Gastroesophageal sphincter (tissue), 3 donors: ENCODE results near the gene PRKAR1B.

ENCODE experiments used
- EP300 ChIP-seq: sonication (generic); formaldehyde crosslinking; IDR thresholded peaks from one replicate; pipeline ENCODE4 v1.6.1; 2017; ENCODE audit warnings: antibody characterized with exemption, mild to moderate bottlenecking
- POLR2A ChIP-seq, 2 donors: fragments of 450-650 bp; IDR thresholded peaks; one replicate each; pipeline ENCODE4 v1.6.1; 2017; ENCODE audit warnings: antibody characterized with exemption in 2 of 2, mild to moderate bottlenecking in 2 of 2, moderate library complexity in 1 of 2
- POLR2AphosphoS5 ChIP-seq: sonication (generic); formaldehyde crosslinking; IDR thresholded peaks from one replicate; pipeline ENCODE4 v1.6.1; 2017; ENCODE audit warnings: antibody characterized with exemption
- TF ChIP-seq, protein P1 (sequence below), 4 experiments: fragments of 200-600 bp in 2 of 4; fragments of 450-650 bp in 2 of 4; sonication (generic) in 1 of 4; IDR thresholded peaks; one replicate each; pipeline ENCODE4 v1.5.1; 2017 to 2019; ENCODE audit warnings: antibody characterized with exemption in 4 of 4, mild to moderate bottlenecking in 2 of 4, moderate library complexity in 2 of 4

DNA sequence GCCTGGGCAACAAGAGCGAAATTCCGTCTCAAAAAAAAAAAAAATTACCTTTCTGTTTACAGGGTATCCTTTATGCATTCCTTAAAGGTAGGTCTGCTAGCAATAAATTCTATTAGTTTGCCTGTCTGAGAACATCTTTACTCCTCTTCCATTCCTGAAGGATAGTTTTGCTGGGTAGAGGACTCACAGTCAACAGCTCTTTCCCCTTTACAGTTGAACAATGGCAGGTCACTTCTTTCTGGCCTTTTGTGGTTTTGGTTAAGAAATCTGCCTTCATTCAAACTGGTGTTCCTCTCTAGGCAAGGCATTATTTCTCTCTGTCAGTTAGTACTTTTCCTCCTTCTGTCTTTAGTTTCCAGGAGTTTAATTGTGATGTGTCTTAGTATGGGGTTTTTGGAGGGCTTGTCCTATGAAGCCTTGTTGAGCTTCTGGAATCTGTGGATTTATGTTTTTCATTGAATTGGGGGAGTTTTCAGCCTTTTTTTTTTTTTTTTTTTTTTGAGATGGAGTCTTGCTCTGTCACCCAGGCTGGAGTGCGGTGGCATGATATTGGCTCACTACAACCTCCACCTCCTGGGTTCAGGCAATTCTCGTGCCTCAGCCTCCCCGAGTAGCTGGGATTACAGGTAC, 5.3 kb downstream of the PRKAR1B start:
- TF ChIP-seq, protein P1, sequence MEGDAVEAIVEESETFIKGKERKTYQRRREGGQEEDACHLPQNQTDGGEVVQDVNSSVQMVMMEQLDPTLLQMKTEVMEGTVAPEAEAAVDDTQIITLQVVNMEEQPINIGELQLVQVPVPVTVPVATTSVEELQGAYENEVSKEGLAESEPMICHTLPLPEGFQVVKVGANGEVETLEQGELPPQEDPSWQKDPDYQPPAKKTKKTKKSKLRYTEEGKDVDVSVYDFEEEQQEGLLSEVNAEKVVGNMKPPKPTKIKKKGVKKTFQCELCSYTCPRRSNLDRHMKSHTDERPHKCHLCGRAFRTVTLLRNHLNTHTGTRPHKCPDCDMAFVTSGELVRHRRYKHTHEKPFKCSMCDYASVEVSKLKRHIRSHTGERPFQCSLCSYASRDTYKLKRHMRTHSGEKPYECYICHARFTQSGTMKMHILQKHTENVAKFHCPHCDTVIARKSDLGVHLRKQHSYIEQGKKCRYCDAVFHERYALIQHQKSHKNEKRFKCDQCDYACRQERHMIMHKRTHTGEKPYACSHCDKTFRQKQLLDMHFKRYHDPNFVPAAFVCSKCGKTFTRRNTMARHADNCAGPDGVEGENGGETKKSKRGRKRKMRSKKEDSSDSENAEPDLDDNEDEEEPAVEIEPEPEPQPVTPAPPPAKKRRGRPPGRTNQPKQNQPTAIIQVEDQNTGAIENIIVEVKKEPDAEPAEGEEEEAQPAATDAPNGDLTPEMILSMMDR (IDR thresholded peaks at IDR 0.05) = no peak
- TF ChIP-seq EP300 (no peak), POLR2AphosphoS5 (no peak), POLR2A (IDR thresholded peaks at IDR 0.05) (no peak)
